ENCODE data around the gene ERF.

The ERF gene

GRCh38 chr19:42226886-42227285 lies 28.0 kb downstream of the ERF start:
- H3K4me3 ChIP-seq (ENCODE audit: low read length) = no peak overlapping the region
- no peak for DNase-seq (ENCODE audit: low read depth, low spot score)

- DNase-seq (ENCODE audit: low read depth, low spot score) = no peak
- H3K4me3 ChIP-seq (ENCODE audit: low read length) = no peak overlapping the region
Observed at GRCh38 chr19:42225718-42226292, 29.1 kb downstream of the ERF start.

DNA sequence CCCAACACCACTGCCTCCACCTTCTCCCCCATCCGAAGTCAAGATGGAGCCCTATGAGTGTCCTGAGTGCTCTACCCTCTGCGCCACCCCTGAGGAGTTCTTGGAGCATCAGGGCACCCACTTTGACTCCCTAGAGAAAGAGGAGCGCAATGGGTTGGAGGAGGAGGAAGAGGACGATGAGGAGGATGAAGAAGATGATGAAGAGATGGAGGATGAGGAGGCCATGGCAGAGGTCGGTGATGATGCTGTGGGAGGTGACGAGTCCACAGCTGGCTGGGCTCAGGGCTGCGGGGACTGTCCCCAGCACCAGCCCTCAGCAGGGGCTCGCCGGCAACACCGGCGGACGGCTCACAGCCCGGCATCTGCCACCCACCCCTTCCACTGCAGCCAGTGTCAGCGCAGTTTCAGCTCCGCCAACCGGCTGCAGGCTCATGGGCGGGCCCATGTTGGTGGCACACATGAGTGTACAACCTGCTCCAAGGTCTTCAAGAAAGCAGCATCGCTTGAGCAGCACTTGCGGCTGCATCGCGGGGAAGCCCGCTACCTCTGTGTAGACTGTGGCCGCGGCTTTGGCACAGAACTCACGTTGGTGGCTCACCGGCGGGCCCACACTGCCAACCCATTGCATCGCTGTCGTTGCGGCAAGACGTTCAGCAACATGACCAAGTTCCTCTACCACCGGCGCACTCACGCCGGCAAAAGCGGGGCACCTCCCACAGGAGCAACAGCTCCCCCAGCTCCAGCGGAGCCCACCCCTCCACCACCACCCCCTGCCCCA lies 29.8 kb downstream of the ERF start:
- H3K4me3 ChIP-seq (ENCODE audit: low read length) = no peak overlapping the region
- no peak for DNase-seq (ENCODE audit: low read depth, low spot score)

- DNase-seq (ENCODE audit: low read depth, low spot score) = no peak
- H3K4me3 ChIP-seq (ENCODE audit: low read length) = peak overlapping the region; percentile 94
Observed at GRCh38 chr19:42220751-42221097, 34.2 kb downstream of the ERF start.

- DNase-seq (ENCODE audit: low read depth, low spot score) = peak; percentile 98
- peak within 1 kb of the TSS; percentile 94 for H3K4me3 ChIP-seq (ENCODE audit: low read length)
Observed at GRCh38 chr19:42219812-42220750, 34.8 kb downstream of the ERF start, which contains the start of gene ZNF526. TSS of gene ZNF526 (plus strand) at chr19:42220312. CDS start at chr19:42224404, 4,092 bp downstream.

DNA sequence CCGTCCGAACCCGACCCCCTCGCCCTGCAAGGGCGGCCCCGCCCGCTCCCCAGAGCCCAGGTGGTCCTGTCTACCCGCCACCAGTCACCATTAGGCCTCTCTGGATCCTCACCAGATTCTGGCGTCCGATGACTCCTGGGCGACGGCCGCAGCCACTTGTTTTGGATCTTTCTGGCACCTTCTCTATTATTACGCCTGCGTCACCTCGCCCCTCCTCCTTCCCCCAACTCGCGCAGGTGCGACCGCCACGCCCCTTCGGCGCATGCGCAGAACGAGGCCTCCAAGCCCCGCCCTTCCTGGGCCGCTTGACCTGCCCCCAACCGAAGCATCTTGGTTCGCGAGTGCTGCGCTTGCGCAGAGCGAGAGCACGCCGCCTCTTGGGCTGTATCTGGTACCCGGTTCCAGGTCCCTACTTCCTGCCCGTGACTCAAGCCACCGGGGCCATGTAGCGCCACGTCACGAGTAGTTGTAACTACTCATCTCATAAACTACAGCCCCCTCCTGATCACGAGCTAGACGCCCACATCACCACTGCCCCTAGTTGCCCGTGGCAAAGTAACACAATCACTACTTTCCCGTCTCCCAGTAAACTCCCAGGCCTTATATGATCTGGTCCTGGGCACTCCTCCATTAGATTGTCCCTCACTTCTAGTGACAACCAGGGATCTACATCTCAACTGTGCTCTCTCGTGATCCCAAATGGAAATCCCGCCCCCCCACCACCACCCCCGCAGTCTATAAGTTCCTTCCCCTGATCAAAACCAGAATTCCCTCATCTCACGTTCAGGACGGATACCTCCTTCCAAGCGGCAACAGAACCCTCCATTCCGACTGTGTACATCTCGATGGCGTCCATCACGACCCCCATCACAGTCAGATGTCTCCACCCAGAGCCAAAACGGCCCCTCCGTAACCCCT lies 37.1 kb downstream of the ERF start, which contains the start of gene DEDD2:
DEDD2 (minus strand) TSS at position 158 of the 918 bp plus-strand sequence. CDS start 670 bp downstream, outside the sequence.
- peak; percentile 97 for DNase-seq (ENCODE audit: low read depth, low spot score)
- peak within 1 kb of the TSS; percentile 95 for H3K4me3 ChIP-seq (ENCODE audit: low read length)

DNA sequence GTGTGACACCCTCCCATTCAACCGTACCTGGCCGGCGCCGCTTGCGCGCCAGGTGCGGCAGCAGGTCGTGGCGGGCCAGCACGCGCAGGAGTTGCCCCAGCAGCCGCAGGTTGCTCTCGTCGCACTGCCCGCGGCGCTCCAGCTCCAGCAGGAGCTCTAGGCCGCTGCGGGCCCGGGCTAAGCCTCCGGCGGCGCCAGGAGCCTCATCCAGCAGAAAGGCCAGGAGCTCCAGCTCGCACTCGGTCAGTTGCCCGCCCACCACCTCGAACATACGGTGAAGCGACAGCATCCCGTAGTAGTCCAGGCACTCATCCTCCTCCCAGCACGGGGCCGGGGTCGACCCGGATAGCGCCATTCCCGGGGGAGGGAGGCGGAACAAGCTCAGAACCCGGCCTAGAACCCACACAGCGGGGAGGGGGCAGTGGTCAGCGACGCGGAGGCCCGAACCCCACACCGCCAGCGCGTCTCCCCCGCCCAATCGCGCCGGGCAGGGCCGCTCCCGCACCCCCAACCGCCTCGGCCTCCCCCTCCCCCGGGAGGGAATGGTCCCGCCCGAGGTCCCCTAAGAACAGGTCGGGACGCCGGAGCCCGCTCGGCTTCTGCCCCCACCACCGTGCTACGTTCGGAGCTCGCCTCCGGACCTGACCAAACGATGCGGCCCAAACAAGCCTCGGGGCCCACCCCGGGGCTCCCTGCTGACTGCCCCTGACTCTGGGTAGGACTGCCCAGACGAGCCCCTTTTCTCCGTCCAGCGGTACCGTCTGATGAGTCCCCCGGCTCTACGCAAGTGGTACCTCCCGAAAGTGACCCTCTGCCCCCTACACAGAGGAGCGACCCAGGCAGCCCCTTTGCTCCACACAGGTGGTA lies 38.0 kb downstream of the ERF start:
- H3K4me3 ChIP-seq (ENCODE audit: low read length) = peak overlapping the region; percentile 95
- DNase-seq (ENCODE audit: low read depth, low spot score) = no peak

DNA sequence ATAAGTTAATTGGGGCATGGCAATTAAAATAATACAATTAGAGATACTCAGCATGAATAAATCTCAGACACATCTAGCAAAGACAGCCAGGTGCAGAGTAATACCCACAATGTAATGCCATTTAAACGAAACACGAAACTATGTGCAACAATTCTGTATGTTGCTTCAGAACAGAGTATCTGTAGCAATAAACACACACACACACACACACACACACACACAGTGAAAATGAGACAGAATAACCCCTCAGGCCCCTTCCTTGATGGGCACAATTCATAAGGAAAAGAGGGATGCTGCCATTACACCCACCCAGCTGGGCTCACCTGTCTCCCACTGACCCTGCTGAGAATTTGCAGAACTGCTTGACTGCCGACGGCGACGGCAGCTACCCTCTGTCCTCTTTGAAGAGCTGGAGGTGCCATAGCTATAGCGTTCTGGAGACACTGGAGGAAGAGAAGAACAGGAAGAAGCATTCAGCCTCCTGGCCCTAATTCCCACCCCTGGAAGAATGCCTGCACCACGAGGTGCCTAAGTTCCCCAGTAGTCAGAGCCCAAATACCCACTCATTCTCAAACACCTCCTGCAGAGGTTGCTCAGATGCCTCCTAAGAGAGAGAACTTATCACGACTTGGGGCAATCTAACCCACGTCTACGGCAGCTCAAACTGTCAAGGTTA lies 40.0 kb downstream of the ERF start:
- no peak overlapping the region for H3K4me3 ChIP-seq (ENCODE audit: low read length)
- DNase-seq (ENCODE audit: low read depth, low spot score) = no peak

- DNase-seq (ENCODE audit: low read depth, low spot score) = no peak
- no peak overlapping the region for H3K4me3 ChIP-seq (ENCODE audit: low read length)
Observed at GRCh38 chr19:42212886-42213285, 42.0 kb downstream of the ERF start.

GRCh38 chr19:42208612-42209011 lies 46.3 kb downstream of the ERF start:
- DNase-seq (ENCODE audit: low read depth, low spot score) = no peak
- H3K4me3 ChIP-seq (ENCODE audit: low read length) = no peak overlapping the region

GRCh38 chr19:42207767-42208271 lies 47.1 kb downstream of the ERF start:
- H3K4me3 ChIP-seq (ENCODE audit: low read length) = peak overlapping the region; percentile 36
- peak; percentile 81 for DNase-seq (ENCODE audit: low read depth, low spot score)

GRCh38 chr19:42206871-42207755 lies 47.8 kb downstream of the ERF start:
- no peak for DNase-seq (ENCODE audit: low read depth, low spot score)

DNA sequence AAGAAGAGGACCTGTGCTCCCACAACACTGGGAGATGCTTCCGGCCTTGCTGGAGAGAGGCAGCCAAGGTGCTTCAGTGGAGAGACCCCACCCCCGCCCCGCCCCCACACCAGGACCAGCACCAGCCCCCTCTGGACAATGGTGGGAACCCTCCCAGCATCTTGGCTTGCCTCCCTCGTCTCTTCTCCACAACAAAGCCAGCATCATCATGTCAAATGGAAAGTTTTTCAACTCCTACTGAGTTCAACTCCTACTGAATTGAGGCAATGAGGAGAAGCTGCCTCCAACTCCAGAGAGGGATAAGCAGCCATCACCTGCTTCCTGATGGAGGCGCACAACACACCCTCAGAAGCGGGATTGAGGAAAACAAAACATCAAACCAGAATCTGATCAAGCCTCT lies 50.3 kb downstream of the ERF start:
- H3K4me3 ChIP-seq (ENCODE audit: low read length) = no peak overlapping the region
- DNase-seq (ENCODE audit: low read depth, low spot score) = no peak

More at GRCh38 chr19:42206871-42207755, 47.8 kb downstream of the ERF start:
- H3K4me3 ChIP-seq (ENCODE audit: low read length) = peak overlapping the region; percentile 36

DNA sequence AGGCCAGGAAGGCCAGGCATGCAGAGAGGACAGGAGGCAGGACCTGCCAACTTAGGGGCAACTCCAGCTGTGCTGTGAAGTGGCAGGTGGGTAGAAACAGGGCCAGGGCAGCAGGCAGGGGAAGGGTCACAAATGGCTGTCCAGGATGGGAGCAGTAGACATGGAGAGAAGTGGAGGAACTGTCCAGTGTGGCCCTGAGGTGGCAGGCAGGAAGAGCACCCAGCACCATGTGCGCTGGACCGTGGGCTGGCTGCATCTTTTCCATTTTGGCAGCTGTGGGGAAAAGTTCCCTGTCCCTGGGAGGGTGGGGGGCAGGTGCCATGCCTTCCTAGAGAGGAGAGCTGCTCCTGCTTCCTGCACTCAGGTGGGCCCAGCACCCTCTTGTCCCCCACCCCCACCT lies 51.2 kb downstream of the ERF start:
- DNase-seq (ENCODE audit: low read depth, low spot score) = no peak
- no peak overlapping the region for H3K4me3 ChIP-seq (ENCODE audit: low read length)

- H3K4me3 ChIP-seq (ENCODE audit: low read length) = no peak overlapping the region
- no peak for DNase-seq (ENCODE audit: low read depth, low spot score)
Observed at GRCh38 chr19:42202290-42202880, 52.5 kb downstream of the ERF start.
